BJ (cell line): Measurements from ENCODE around the gene PKHD1. TPM values are rescaled to one million over a fixed set of nuclear protein-coding genes. Genes with fewer than 3 reads are reported as not detected.
"Not testable (repeated sequence)": the region's sequence is repeated elsewhere in the genome, so short reads cannot be mapped to it uniquely, and the experiment has no call there.

Experiments
- CTCF ChIA-PET: fragments of 350-600 bp; formaldehyde crosslinking; extraction: SDS; loops from one replicate; lab custom pipeline; 2021; ENCODE audit warnings: antibody characterized with exemption, inconsistent platforms; lab: Yijun Ruan, JAX
- POLR2A ChIA-PET: fragments of 300-600 bp; sonication (Branson Sonifier 250); formaldehyde crosslinking; extraction: SDS; loops from one replicate; lab custom pipeline; 2021; ENCODE audit warnings: antibody characterized with exemption; lab: Charles Lee
- DNase-seq: peaks from one replicate; pipeline ENCODE4 v3.0.0-alpha.2; 2011; ENCODE audit warnings: low read depth
- H3K27me3 ChIP-seq: 2 replicates; pipeline ENCODE4 v1.6.0; 2011; ENCODE audit warnings: low read length; ENCODE audit not compliant: control insufficient read depth, insufficient read depth
- H3K36me3 ChIP-seq: 2 replicates; pipeline ENCODE4 v1.5.1; 2011; ENCODE audit warnings: low read length; ENCODE audit not compliant: control insufficient read depth, insufficient read depth
- H3K4me3 ChIP-seq: 2 replicates; pipeline ENCODE4 v1.5.1; 2011; ENCODE audit warnings: low read depth, mild to moderate bottlenecking, control low read depth, low read length
- CTCF ChIP-seq: IDR thresholded peaks from 2 replicates; pipeline ENCODE4 v1.5.1; 2011; ENCODE audit warnings: low read depth, mild to moderate bottlenecking, control low read depth, inconsistent platforms, low read length, moderate library complexity; ENCODE audit not compliant: insufficient read depth
- polyA plus RNA-seq: library from polyadenylated mRNA; depleted of rRNA; stranded (reverse); fragments of >200 nt; gene quantifications from 2 replicates; pipeline ENCODE4 v1.2.3, GENCODE V29; 2011

The PKHD1 gene
- polyA plus RNA-seq, 1 experiment = not detected

GRCh38 chr6:51959744-51960383 lies 127.5 kb downstream of the PKHD1 start:
- H3K36me3 ChIP-seq = no peaks in the 10 kb centered on the region
- ChIA-PET CTCF (interaction anchor here (0.6 to 2.2 kb wide), 8 partner anchors 10 to 112 kb away, joined by 3 to 14 read pairs (median 3); no protein-coding TSS in a partner anchor), POLR2A (no interaction called here)
- H3K27me3 ChIP-seq = no peaks in the 10 kb centered on the region
- DNase-seq = peak; percentile 5
- TF ChIP-seq CTCF = peak; percentile 83
- no peak overlapping the region for H3K4me3 ChIP-seq

GRCh38 chr6:51954681-51955080 lies 132.7 kb downstream of the PKHD1 start:
- H3K27me3 ChIP-seq = no peaks in the 10 kb centered on the region
- CTCF ChIA-PET = no interaction called here
- no peak overlapping the region for H3K4me3 ChIP-seq
- POLR2A ChIA-PET = no interaction called here
- no peak for TF ChIP-seq CTCF
- DNase-seq = no peak
- no peaks in the 10 kb centered on the region for H3K36me3 ChIP-seq

- DNase-seq = no peak
- no peak overlapping the region for H3K4me3 ChIP-seq
- ChIA-PET POLR2A (no interaction called here), CTCF (no interaction called here)
- TF ChIP-seq CTCF = no peak
- no peaks in the 10 kb centered on the region for H3K36me3 ChIP-seq
- no peaks in the 10 kb centered on the region for H3K27me3 ChIP-seq
These were observed 134.2 kb downstream of the PKHD1 start for GRCh38 chr6:51953246-51953645.

- TF ChIP-seq CTCF = no peak
- DNase-seq = no peak
- ChIA-PET POLR2A (no interaction called here), CTCF (no interaction called here)
- H3K36me3 ChIP-seq = no peaks in the 10 kb centered on the region
- H3K27me3 ChIP-seq = no peaks in the 10 kb centered on the region
- H3K4me3 ChIP-seq = no peak overlapping the region
These were observed 135.5 kb downstream of the PKHD1 start for GRCh38 chr6:51951924-51952323.

GRCh38 chr6:51949526-51949925 lies 137.9 kb downstream of the PKHD1 start:
- TF ChIP-seq CTCF = no peak
- DNase-seq = no peak
- Histone ChIP-seq H3K27me3 (no peaks in the 10 kb centered on the region), H3K36me3 (no peaks in the 10 kb centered on the region), H3K4me3 (no peak overlapping the region)
- POLR2A ChIA-PET = no interaction called here
- CTCF ChIA-PET = interaction anchor here (2.8 kb wide), 1 partner anchor 11 kb away, joined by 14 read pairs; no protein-coding TSS in a partner anchor

GRCh38 chr6:51939695-51940094 lies 147.7 kb downstream of the PKHD1 start:
- CTCF ChIA-PET, H3K36me3 ChIP-seq, H3K4me3 ChIP-seq, DNase-seq, H3K27me3 ChIP-seq, POLR2A ChIA-PET: not testable (repeated sequence)
